ENCODE data around the gene GRHL1. TPM values are rescaled to one million over a fixed set of nuclear protein-coding genes. Genes with fewer than 3 reads are reported as not detected.

Gene GRHL1
- total RNA-seq, 4 donors from 2014 or later: 0.24 to 2.8 (median 1.4) TPM

DNA sequence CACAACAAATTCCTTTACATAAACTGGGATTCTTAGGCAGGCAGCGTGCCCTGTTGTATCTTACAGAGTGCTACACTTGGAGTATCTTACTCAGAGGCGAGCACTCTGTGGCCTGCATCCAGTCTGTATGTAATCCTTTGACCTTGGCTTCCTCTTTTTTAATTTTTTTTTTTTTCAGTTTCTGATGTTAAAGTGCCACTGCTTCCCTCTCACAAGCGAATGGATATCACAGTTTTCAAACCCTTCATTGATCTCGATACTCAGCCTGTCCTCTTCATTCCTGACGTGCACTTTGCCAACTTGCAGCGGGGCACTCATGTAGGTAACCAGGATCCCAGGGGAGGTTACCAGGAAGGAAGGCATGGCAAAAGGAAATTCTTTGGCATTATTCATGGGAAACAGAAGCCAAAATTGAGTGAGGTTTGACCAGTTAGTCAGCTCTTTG lies 40.4 kb downstream of the GRHL1 start:
- Histone ChIP-seq H3K9me3 (no peaks in the 10 kb centered on the region), H3K4me1 (no peaks in the 10 kb centered on the region), H3K27me3 (no peaks in the 10 kb centered on the region), H3K36me3 (no peaks in the 10 kb centered on the region), H3K4me3 (no peak overlapping the region), H3K27ac (no peak overlapping the region)
- no peak for TF ChIP-seq POLR2A (IDR thresholded peaks at IDR 0.05)
- TF ChIP-seq, protein P1, sequence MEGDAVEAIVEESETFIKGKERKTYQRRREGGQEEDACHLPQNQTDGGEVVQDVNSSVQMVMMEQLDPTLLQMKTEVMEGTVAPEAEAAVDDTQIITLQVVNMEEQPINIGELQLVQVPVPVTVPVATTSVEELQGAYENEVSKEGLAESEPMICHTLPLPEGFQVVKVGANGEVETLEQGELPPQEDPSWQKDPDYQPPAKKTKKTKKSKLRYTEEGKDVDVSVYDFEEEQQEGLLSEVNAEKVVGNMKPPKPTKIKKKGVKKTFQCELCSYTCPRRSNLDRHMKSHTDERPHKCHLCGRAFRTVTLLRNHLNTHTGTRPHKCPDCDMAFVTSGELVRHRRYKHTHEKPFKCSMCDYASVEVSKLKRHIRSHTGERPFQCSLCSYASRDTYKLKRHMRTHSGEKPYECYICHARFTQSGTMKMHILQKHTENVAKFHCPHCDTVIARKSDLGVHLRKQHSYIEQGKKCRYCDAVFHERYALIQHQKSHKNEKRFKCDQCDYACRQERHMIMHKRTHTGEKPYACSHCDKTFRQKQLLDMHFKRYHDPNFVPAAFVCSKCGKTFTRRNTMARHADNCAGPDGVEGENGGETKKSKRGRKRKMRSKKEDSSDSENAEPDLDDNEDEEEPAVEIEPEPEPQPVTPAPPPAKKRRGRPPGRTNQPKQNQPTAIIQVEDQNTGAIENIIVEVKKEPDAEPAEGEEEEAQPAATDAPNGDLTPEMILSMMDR (IDR thresholded peaks at IDR 0.05): no peak
- no peak for DNase-seq
- intact Hi-C loops (cut with DNase I; ENCODE audit: low total_unique reads): no loop called here

DNA sequence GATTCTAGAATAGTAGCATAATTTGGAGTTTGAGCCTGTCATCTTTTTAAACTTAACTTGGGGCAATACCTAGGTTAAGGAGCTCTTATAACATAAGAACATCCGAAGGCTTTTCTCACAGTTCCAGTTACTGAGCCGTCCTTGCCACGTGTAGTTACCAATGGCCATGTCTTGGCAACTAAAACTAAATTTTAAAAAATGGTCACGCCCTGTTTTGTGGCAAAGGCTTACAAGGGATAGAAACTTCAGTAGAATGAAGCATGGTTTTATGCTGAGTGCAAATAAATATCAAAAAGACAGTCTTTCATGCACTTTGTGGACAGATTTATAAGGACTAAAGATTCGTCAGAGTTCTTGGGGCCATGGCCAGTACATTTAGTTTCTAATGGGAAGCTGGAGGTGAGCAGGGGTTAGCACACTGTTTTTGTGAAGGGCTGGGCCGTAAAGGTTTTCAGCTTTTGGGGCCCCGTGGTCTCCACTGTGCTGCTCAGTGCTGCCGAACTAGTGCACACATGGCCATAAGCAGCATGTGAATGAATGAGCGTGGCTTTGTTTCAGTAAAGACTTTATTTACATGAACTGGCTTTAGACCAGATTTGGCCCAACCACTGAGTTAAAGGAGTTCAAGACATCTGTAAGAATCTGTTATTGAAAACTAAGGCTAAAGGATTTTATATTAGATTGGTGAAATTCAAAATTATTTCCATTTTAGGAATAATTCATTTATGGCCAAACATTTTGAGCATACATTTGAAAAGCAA lies 41.1 kb downstream of the GRHL1 start:
- intact Hi-C loops (cut with DNase I; ENCODE audit: low total_unique reads): no loop called here
- no peaks in the 10 kb centered on the region for H3K36me3 ChIP-seq
- H3K9me3 ChIP-seq: no peaks in the 10 kb centered on the region
- H3K4me3 ChIP-seq: no peak overlapping the region
- H3K27me3 ChIP-seq: no peaks in the 10 kb centered on the region
- DNase-seq: no peak
- H3K4me1 ChIP-seq: no peaks in the 10 kb centered on the region
- no peak overlapping the region for H3K27ac ChIP-seq
- no peak for TF ChIP-seq POLR2A (IDR thresholded peaks at IDR 0.05)
- TF ChIP-seq, protein P1 (IDR thresholded peaks at IDR 0.05): no peak

DNA sequence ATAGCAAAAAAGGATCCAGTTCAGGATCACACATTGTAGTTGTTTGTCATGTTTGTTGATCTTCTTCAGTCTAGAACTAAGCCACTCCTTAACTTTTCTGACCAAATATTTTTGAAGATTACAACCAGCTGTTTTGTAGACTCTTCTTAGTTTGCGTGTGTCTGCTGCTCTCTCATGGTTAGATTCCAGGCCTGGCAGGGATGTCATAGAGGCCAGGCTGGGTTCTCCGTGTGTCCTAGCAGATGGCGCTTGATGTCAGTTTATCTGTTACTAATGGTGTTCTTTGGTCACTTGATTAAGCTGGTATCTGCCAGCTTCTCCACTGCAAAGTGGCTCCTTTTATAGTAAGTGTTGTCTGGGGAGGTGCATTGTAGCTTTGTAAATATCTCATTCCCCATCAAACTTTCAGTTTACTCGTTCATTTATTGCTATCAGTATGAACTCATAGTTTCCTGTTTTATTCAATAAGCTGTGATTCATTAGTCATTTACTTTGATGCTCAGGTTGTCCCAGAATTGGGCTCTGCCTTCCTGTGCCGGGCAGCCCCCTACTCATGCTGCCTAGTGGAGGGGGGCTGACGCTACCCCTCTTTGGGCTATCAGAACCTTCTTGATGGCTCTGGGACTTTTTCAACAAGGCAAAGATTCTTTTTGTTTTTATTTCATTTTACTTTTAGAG lies 42.1 kb downstream of the GRHL1 start:
- Histone ChIP-seq H3K27me3 (no peaks in the 10 kb centered on the region), H3K4me1 (no peaks in the 10 kb centered on the region), H3K4me3 (no peak overlapping the region), H3K9me3 (no peaks in the 10 kb centered on the region), H3K36me3 (no peaks in the 10 kb centered on the region), H3K27ac (peak overlapping the region; percentile 16 to 46)
- intact Hi-C loops (cut with DNase I; ENCODE audit: low total_unique reads): no loop called here
- TF ChIP-seq, protein P1 (IDR thresholded peaks at IDR 0.05): no peak
- TF ChIP-seq POLR2A (IDR thresholded peaks at IDR 0.05): no peak
- no peak for DNase-seq

DNA sequence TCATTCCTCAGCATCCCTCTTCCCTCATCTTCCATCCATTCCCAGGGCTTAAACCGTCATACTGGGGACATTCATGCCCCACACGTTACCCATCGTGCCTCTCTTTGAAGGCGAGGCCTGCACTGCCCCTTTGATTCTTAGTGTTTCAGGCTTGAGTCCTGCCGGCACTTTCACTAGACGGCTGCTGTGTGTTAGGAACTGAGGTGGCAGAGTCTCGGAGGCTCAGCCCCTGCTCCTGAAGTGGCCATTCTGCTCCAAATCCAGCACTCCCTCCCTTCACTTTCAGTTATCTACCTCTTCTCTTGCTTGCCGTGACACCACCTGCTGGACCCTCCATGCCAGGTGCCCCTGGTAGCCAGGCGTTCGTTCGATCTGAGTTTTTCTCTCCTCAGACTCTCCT lies 43.0 kb downstream of the GRHL1 start:
- peak in 1 of 2 donors; percentile 3 for DNase-seq
- intact Hi-C loops (cut with DNase I; ENCODE audit: low total_unique reads): no loop called here
- no peak overlapping the region for H3K27ac ChIP-seq

More for the DNA sequence above, 43.0 kb downstream of the GRHL1 start:
- Histone ChIP-seq H3K4me1 (no peaks in the 10 kb centered on the region), H3K9me3 (no peaks in the 10 kb centered on the region), H3K36me3 (no peaks in the 10 kb centered on the region), H3K4me3 (no peak overlapping the region), H3K27me3 (no peaks in the 10 kb centered on the region)
- TF ChIP-seq, protein P1 (IDR thresholded peaks at IDR 0.05): no peak
- TF ChIP-seq POLR2A (IDR thresholded peaks at IDR 0.05): no peak
